Stimulated activated naive B cell treated with anti-CD40 and anti-IgM and Interleukin-4, amounts not matched to agents 10 μg/mL and 1 μg/mL and 100 μg/mL, for 72 hours (primary cell): Measurements from ENCODE around the gene CPEB4.
A peak's percentile ranks its signal among the peaks of the same experiment; 100 is the strongest.

Experiments used
- ATAC-seq, 2 donors: fragments of 150-1000 bp; cut with Tn5 transposase; replicated peaks; 2 replicates each; pipeline ENCODE4 v1.10.0; 2021; ENCODE audit warnings: moderate library complexity in 1 of 2
- DNase-seq: peaks from one replicate; pipeline ENCODE4 v3.0.0; 2021
- H3K27ac Mint-ChIP-seq: one replicate; pipeline ENCODE4 v1.8.0; 2022; ENCODE audit warnings: mild to moderate bottlenecking, mixed read lengths
- H3K27me3 Mint-ChIP-seq, 2 donors: one replicate each; pipeline ENCODE4 v1.8.0; 2022; ENCODE audit warnings: mixed read lengths in 2 of 2
- H3K36me3 Mint-ChIP-seq, 2 donors: one replicate each; pipeline ENCODE4 v1.8.0; 2022; ENCODE audit warnings: mixed read lengths in 2 of 2, mild to moderate bottlenecking in 1 of 2
- H3K4me1 Mint-ChIP-seq, 2 donors: one replicate each; pipeline ENCODE4 v1.8.0; 2022; ENCODE audit warnings: mixed read lengths in 2 of 2, mild to moderate bottlenecking in 1 of 2
- H3K4me3 Mint-ChIP-seq, 2 donors: one replicate each; pipeline ENCODE4 v1.8.0; 2022; ENCODE audit warnings: mild to moderate bottlenecking in 2 of 2, mixed read lengths in 2 of 2, moderate library complexity in 1 of 2
- H3K9me3 Mint-ChIP-seq, 2 donors: one replicate each; pipeline ENCODE4 v1.8.0; 2022; ENCODE audit warnings: mixed read lengths in 2 of 2, mild to moderate bottlenecking in 1 of 2

CPEB4 gene

GRCh38 chr5:173866858-173867679 lies 21.1 kb upstream of the CPEB4 start:
- Mint-ChIP-seq H3K4me3 (no peak overlapping the region), H3K9me3 (peaks cover 0 to 4% of the 10 kb centered on the region in 2 donors), H3K36me3 (no peaks in the 10 kb centered on the region), H3K27ac (no peak overlapping the region), H3K27me3 (peaks cover 6 to 26% of the 10 kb centered on the region in 2 donors), H3K4me1 (peaks cover 10 to 16% of the 10 kb centered on the region in 2 donors)
- no peak for DNase-seq
- ATAC-seq = no peak

GRCh38 chr5:173868096-173868880 lies 19.9 kb upstream of the CPEB4 start:
- DNase-seq (no peak), ATAC-seq (no peak)
- H3K36me3 Mint-ChIP-seq = no peaks in the 10 kb centered on the region
- H3K9me3 Mint-ChIP-seq = peaks cover 0 to 4% of the 10 kb centered on the region in 2 donors
- H3K27ac Mint-ChIP-seq = no peak overlapping the region
- H3K27me3 Mint-ChIP-seq = peaks cover 4 to 20% of the 10 kb centered on the region in 2 donors
- H3K4me3 Mint-ChIP-seq = no peak overlapping the region
- H3K4me1 Mint-ChIP-seq = peaks cover 9 to 16% of the 10 kb centered on the region in 2 donors

- Mint-ChIP-seq H3K27ac (no peak overlapping the region), H3K36me3 (no peaks in the 10 kb centered on the region), H3K27me3 (peaks cover 0 to 12% of the 10 kb centered on the region in 2 donors), H3K4me3 (no peak overlapping the region), H3K9me3 (peaks cover 0 to 4% of the 10 kb centered on the region in 2 donors), H3K4me1 (peaks cover 7 to 13% of the 10 kb centered on the region in 2 donors)
- no peak for ATAC-seq
- no peak for DNase-seq
Measured at GRCh38 chr5:173869316-173869715, 18.8 kb upstream of the CPEB4 start.

- H3K4me3 Mint-ChIP-seq = no peak overlapping the region
Measured at GRCh38 chr5:173872957-173873305, 15.2 kb upstream of the CPEB4 start.

DNA sequence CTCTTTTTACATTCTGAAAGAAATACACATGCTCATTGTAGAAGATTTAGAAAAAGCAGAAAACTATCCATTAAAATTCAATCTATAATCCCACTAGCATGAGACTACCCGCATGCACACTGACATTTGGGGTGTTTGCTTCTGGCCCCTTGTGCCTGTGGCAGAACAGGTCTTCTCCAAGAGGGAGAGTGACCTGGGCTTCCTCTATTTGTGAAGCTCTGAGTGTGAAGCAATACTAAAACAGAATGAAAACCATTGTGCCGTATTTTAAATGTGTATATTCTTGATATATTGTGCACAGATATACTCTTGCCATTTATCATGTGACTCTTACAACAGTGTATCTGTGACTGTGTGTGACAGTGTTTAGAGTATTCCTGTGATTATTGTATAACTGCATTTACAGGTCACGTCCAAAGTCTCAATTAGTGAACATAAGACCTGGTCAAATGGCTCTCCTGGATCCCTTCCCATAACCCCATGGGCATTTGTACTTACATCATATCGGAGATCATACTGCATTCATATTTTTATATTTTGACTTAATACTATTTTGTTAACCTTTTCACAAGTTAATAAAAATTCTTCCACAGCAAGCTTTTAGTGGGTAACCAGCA lies 14.7 kb upstream of the CPEB4 start:
- H3K36me3 Mint-ChIP-seq = no peaks in the 10 kb centered on the region
- DNase-seq (no peak), ATAC-seq (no peak)
- H3K27ac Mint-ChIP-seq = no peak overlapping the region
- H3K4me3 Mint-ChIP-seq = no peak overlapping the region
- H3K4me1 Mint-ChIP-seq = peaks cover 0 to 4% of the 10 kb centered on the region in 2 donors
- H3K9me3 Mint-ChIP-seq = no peaks in the 10 kb centered on the region
- no peaks in the 10 kb centered on the region for H3K27me3 Mint-ChIP-seq

More at GRCh38 chr5:173872957-173873305, 15.2 kb upstream of the CPEB4 start:
- Mint-ChIP-seq H3K4me1 (peaks cover 0 to 4% of the 10 kb centered on the region in 2 donors), H3K27ac (no peak overlapping the region), H3K27me3 (no peaks in the 10 kb centered on the region), H3K36me3 (no peaks in the 10 kb centered on the region), H3K9me3 (no peaks in the 10 kb centered on the region)
- DNase-seq (no peak), ATAC-seq (no peak)

GRCh38 chr5:173875189-173875588 lies 13.0 kb upstream of the CPEB4 start:
- no peaks in the 10 kb centered on the region for H3K36me3 Mint-ChIP-seq
- no peaks in the 10 kb centered on the region for H3K9me3 Mint-ChIP-seq
- no peaks in the 10 kb centered on the region for H3K27me3 Mint-ChIP-seq
- no peaks in the 10 kb centered on the region for H3K4me1 Mint-ChIP-seq
- no peak overlapping the region for H3K4me3 Mint-ChIP-seq
- no peak for ATAC-seq
- no peak overlapping the region for H3K27ac Mint-ChIP-seq
- DNase-seq = no peak

- Mint-ChIP-seq H3K27me3 (no peaks in the 10 kb centered on the region), H3K27ac (no peak overlapping the region), H3K36me3 (peaks cover 3 to 5% of the 10 kb centered on the region in 2 donors), H3K4me3 (no peak overlapping the region), H3K4me1 (peaks cover 1% of the 10 kb centered on the region in 2 donors), H3K9me3 (peaks cover 2 to 4% of the 10 kb centered on the region in 2 donors)
- no peak for DNase-seq
- no peak for ATAC-seq
Measured at GRCh38 chr5:173878224-173878967, 9.8 kb upstream of the CPEB4 start.

DNA sequence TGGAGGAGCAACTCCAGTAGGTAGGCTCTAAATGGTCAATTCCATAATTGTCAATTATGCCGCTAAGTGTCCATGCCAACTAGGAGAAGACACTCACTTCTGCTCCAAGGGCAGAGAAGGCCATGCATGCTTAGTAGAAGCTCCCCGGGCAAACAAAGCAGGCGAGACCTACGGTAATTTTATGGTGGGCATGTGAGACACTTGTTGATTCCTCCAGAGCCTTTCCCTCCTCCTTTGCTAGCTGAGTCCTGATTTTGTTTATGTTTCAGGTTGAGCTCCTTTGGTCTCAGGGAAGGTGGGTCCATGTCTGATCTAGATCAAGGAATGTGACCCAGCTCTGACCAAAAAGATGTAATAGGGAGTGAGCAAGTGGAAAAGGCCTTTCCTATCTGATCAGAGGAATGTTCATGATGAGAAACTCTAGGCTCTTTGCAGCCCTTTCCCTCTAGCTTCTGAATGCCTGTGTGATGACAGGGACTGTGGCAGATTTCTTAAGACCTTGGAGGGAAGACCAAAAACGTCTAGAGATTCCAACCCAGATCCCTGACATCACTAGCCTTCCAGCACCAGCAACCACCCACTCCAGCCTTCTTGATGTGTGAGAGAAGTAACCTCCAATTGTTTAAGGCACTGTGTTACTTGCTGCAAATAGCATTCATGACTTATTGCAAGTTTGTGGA lies 7.7 kb upstream of the CPEB4 start:
- Mint-ChIP-seq H3K36me3 (peaks cover 4 to 7% of the 10 kb centered on the region in 2 donors), H3K9me3 (peaks cover 2 to 4% of the 10 kb centered on the region in 2 donors), H3K4me3 (no peak overlapping the region), H3K27ac (no peak overlapping the region), H3K4me1 (peaks cover 12 to 22% of the 10 kb centered on the region in 2 donors), H3K27me3 (no peaks in the 10 kb centered on the region)
- DNase-seq (no peak), ATAC-seq (no peak)

GRCh38 chr5:173881811-173882575 lies 6.2 kb upstream of the CPEB4 start:
- H3K4me1 Mint-ChIP-seq = peaks cover 23 to 36% of the 10 kb centered on the region in 2 donors
- ATAC-seq (no peak), DNase-seq (no peak)
- no peaks in the 10 kb centered on the region for H3K27me3 Mint-ChIP-seq
- no peak overlapping the region for H3K4me3 Mint-ChIP-seq
- peaks cover 4 to 11% of the 10 kb centered on the region in 2 donors for H3K36me3 Mint-ChIP-seq
- H3K27ac Mint-ChIP-seq = peak overlapping the region; percentile 11
- peaks cover 4 to 6% of the 10 kb centered on the region in 2 donors for H3K9me3 Mint-ChIP-seq

DNA sequence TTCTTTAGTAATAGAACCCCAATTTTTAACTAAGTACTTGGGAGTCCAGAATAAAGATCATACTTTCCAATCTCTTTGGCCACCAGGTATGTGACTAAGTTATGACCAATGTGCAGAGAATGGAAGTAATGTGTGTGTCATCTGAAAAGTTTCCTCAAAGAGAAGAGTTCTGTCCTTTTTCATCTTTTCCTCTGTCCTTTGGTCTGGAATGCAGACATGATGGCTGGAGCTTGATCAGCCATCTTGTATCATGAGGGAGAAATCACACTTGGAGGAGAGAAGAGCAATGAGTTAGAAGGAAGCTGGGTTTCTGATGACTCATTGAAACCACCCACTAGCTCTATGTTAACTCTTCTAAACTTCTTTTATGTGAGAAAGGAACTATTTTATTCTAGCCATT lies 5.5 kb upstream of the CPEB4 start:
- peaks cover 4 to 11% of the 10 kb centered on the region in 2 donors for H3K36me3 Mint-ChIP-seq
- H3K4me3 Mint-ChIP-seq = no peak overlapping the region
- peaks cover 29 to 42% of the 10 kb centered on the region in 2 donors for H3K4me1 Mint-ChIP-seq
- no peaks in the 10 kb centered on the region for H3K27me3 Mint-ChIP-seq
- ATAC-seq (no peak), DNase-seq (no peak)
- H3K9me3 Mint-ChIP-seq = peaks cover 4 to 6% of the 10 kb centered on the region in 2 donors
- H3K27ac Mint-ChIP-seq = peak overlapping the region; percentile 11

- no peak for ATAC-seq
- no peak for DNase-seq
- Mint-ChIP-seq H3K9me3 (peaks cover 4 to 6% of the 10 kb centered on the region in 2 donors), H3K4me3 (no peak overlapping the region), H3K27me3 (no peaks in the 10 kb centered on the region), H3K27ac (no peak overlapping the region), H3K36me3 (peaks cover 8 to 14% of the 10 kb centered on the region in 2 donors), H3K4me1 (peaks cover 32 to 49% of the 10 kb centered on the region in 2 donors)
Measured at GRCh38 chr5:173883347-173883924, 4.7 kb upstream of the CPEB4 start.

DNA sequence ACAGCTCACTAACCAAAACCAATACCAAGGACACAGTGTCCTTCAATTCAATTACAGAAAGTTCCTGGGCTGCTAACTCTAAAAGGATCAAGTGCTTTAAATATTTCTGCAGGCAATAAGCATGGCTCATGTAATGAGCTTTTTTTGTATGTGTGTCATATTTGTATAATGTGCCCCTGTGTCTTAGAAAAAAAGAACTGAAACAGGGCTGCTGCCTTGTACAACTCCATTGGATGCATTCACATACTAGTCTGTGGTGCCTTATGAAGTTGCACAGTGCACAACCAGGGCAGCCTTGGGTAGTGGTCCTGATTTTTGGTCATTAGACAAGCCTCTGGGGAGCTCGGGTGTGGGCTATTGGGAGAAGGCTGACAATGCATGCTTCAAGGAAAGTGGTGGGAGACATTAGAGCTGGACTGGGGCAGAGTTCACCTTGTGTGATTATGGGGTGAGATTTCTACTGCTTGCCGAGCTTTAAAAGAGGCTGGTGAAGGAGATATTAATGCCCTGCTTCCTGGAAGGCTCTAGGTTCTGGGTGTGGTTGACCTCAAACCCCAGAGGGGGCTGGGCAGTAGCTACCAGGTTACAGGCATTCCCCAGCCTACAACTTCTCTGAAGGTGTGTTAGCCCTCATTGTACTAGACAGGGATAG lies 3.6 kb upstream of the CPEB4 start:
- Mint-ChIP-seq H3K4me3 (peak overlapping the region; percentile 7 to 28), H3K27me3 (no peaks in the 10 kb centered on the region), H3K4me1 (peaks cover 38 to 53% of the 10 kb centered on the region in 2 donors), H3K9me3 (peaks cover 4 to 6% of the 10 kb centered on the region in 2 donors), H3K27ac (peak overlapping the region; percentile 80), H3K36me3 (peaks cover 10 to 17% of the 10 kb centered on the region in 2 donors)
- DNase-seq (peak; percentile 42), ATAC-seq (peak; percentile 16 to 24)
